IPS-NIHi11 (cell line): ENCODE data around the gene TRAF3.
"Not testable (repeated sequence)": the region's sequence is repeated elsewhere in the genome, so short reads cannot be mapped to it uniquely, and the experiment has no call there.

Experiments
- DNase-seq: peaks from one replicate; pipeline ENCODE4 v3.0.0; 2012; ENCODE audit warnings: mixed read lengths, low spot score

Gene TRAF3

GRCh38 chr14:102751088-102751487 lies 26.2 kb upstream of the TRAF3 start:
- DNase-seq = no peak

GRCh38 chr14:102752239-102752847 lies 24.9 kb upstream of the TRAF3 start:
- DNase-seq = no peak

GRCh38 chr14:102754370-102755262 lies 22.6 kb upstream of the TRAF3 start:
- DNase-seq = no peak

- no peak for DNase-seq
Measured at GRCh38 chr14:102757646-102758045, 19.6 kb upstream of the TRAF3 start.

GRCh38 chr14:102758087-102758486 lies 19.2 kb upstream of the TRAF3 start:
- DNase-seq = no peak

GRCh38 chr14:102759456-102760187 lies 17.6 kb upstream of the TRAF3 start:
- no peak for DNase-seq

GRCh38 chr14:102760496-102761193 lies 16.6 kb upstream of the TRAF3 start:
- DNase-seq = peak; percentile 57

GRCh38 chr14:102761206-102761605 lies 16.0 kb upstream of the TRAF3 start:
- DNase-seq = no peak

GRCh38 chr14:102764220-102764671 lies 13.0 kb upstream of the TRAF3 start:
- DNase-seq = no peak

GRCh38 chr14:102765770-102766169 lies 11.5 kb upstream of the TRAF3 start:
- not testable (repeated sequence) for DNase-seq

- DNase-seq = no peak
Measured at GRCh38 chr14:102768223-102769048, 8.8 kb upstream of the TRAF3 start.

GRCh38 chr14:102769049-102769327 lies 8.3 kb upstream of the TRAF3 start:
- no peak for DNase-seq

- DNase-seq = no peak
Measured at GRCh38 chr14:102770147-102771123, 6.8 kb upstream of the TRAF3 start.

GRCh38 chr14:102771144-102771543 lies 6.1 kb upstream of the TRAF3 start:
- DNase-seq = no peak

GRCh38 chr14:102772781-102773570 lies 4.3 kb upstream of the TRAF3 start:
- peak; percentile 78 for DNase-seq

GRCh38 chr14:102774391-102775153 lies 2.7 kb upstream of the TRAF3 start:
- DNase-seq = peak; percentile 71

GRCh38 chr14:102775855-102776760 lies 1.1 kb upstream of the TRAF3 start:
- DNase-seq = no peak
